Measurements from ENCODE around the gene ARL16. TPM values are rescaled to one million over a fixed set of nuclear protein-coding genes. Genes with fewer than 3 reads are reported as not detected.

The ARL16 gene
- total RNA-seq, 1 experiment from 2014 or later, result 22.4 TPM

- no peak for DNase-seq
- H3K27ac ChIP-seq (ENCODE audit: low read length), result no peak overlapping the region
- no peak overlapping the region for H2AFZ ChIP-seq (ENCODE audit: low read length)
- H3K27me3 ChIP-seq (ENCODE audit: low read length), result no peaks in the 10 kb centered on the region
- H3K4me2 ChIP-seq (ENCODE audit: low read depth, low read length, poor library complexity, severe bottlenecking), result no peak overlapping the region
- peaks cover 20% of the 10 kb centered on the region for H3K36me3 ChIP-seq (ENCODE audit: insufficient read depth, low read length)
- H3K4me1 ChIP-seq (ENCODE audit: low read length), result no peaks in the 10 kb centered on the region
- H4K20me1 ChIP-seq (ENCODE audit: insufficient read depth, low read depth, low read length), result no peaks in the 10 kb centered on the region
- no peaks in the 10 kb centered on the region for H3K9me2 ChIP-seq (replicated peaks; ENCODE audit: insufficient read depth, low read length)
- no peaks in the 10 kb centered on the region for H3K9me3 ChIP-seq (ENCODE audit: low read length)
- no peak overlapping the region for H3K4me3 ChIP-seq (ENCODE audit: low read length)
- peaks cover 4% of the 10 kb centered on the region; the same call in 1 of the 2 replicates for H3K79me2 ChIP-seq (ENCODE audit: low read length)
- no peak overlapping the region for H3K9ac ChIP-seq (ENCODE audit: low read length)
These were observed 9.9 kb downstream of the ARL16 start for GRCh38 chr17:81673561-81674258.

GRCh38 chr17:81672954-81673353 lies 10.6 kb downstream of the ARL16 start:
- H3K4me3 ChIP-seq (ENCODE audit: low read length), result no peak overlapping the region
- H3K4me2 ChIP-seq (ENCODE audit: low read depth, low read length, poor library complexity, severe bottlenecking), result no peak overlapping the region
- no peak overlapping the region for H2AFZ ChIP-seq (ENCODE audit: low read length)
- H3K4me1 ChIP-seq (ENCODE audit: low read length), result peaks cover 6% of the 10 kb centered on the region
- peaks cover 27% of the 10 kb centered on the region for H3K36me3 ChIP-seq (ENCODE audit: insufficient read depth, low read length)
- H3K79me2 ChIP-seq (ENCODE audit: low read length), result peaks cover 12% of the 10 kb centered on the region
- no peaks in the 10 kb centered on the region for H3K9me2 ChIP-seq (replicated peaks; ENCODE audit: insufficient read depth, low read length)
- no peaks in the 10 kb centered on the region for H3K9me3 ChIP-seq (ENCODE audit: low read length)
- H3K27me3 ChIP-seq (ENCODE audit: low read length), result no peaks in the 10 kb centered on the region
- DNase-seq, result no peak
- no peaks in the 10 kb centered on the region for H4K20me1 ChIP-seq (ENCODE audit: insufficient read depth, low read depth, low read length)
- no peak overlapping the region for H3K9ac ChIP-seq (ENCODE audit: low read length)
- H3K27ac ChIP-seq (ENCODE audit: low read length), result no peak overlapping the region

GRCh38 chr17:81672504-81672903 lies 11.1 kb downstream of the ARL16 start:
- H3K9me2 ChIP-seq (replicated peaks; ENCODE audit: insufficient read depth, low read length), result no peaks in the 10 kb centered on the region
- no peak overlapping the region for H3K4me3 ChIP-seq (ENCODE audit: low read length)
- peaks cover 10% of the 10 kb centered on the region for H3K4me1 ChIP-seq (ENCODE audit: low read length)
- no peak overlapping the region for H3K27ac ChIP-seq (ENCODE audit: low read length)
- H3K27me3 ChIP-seq (ENCODE audit: low read length), result no peaks in the 10 kb centered on the region
- peaks cover 16% of the 10 kb centered on the region for H3K79me2 ChIP-seq (ENCODE audit: low read length)
- no peak for DNase-seq
- no peaks in the 10 kb centered on the region for H4K20me1 ChIP-seq (ENCODE audit: insufficient read depth, low read depth, low read length)
- H3K36me3 ChIP-seq (ENCODE audit: insufficient read depth, low read length), result peaks cover 30% of the 10 kb centered on the region
- no peaks in the 10 kb centered on the region for H3K9me3 ChIP-seq (ENCODE audit: low read length)
- H3K4me2 ChIP-seq (ENCODE audit: low read depth, low read length, poor library complexity, severe bottlenecking), result no peak overlapping the region
- H2AFZ ChIP-seq (ENCODE audit: low read length), result no peak overlapping the region
- no peak overlapping the region for H3K9ac ChIP-seq (ENCODE audit: low read length)

- peaks cover 24% of the 10 kb centered on the region for H3K4me1 ChIP-seq (ENCODE audit: low read length)
- H3K4me2 ChIP-seq (ENCODE audit: low read depth, low read length, poor library complexity, severe bottlenecking), result peak overlapping the region; percentile 97
- no peaks in the 10 kb centered on the region for H3K9me2 ChIP-seq (replicated peaks; ENCODE audit: insufficient read depth, low read length)
- H3K36me3 ChIP-seq (ENCODE audit: insufficient read depth, low read length), result peaks cover 43% of the 10 kb centered on the region
- peak overlapping the region; percentile 96 for H3K4me3 ChIP-seq (ENCODE audit: low read length)
- H4K20me1 ChIP-seq (ENCODE audit: insufficient read depth, low read depth, low read length), result no peaks in the 10 kb centered on the region
- no peaks in the 10 kb centered on the region for H3K9me3 ChIP-seq (ENCODE audit: low read length)
- no peaks in the 10 kb centered on the region for H3K27me3 ChIP-seq (ENCODE audit: low read length)
- peaks cover 43% of the 10 kb centered on the region for H3K79me2 ChIP-seq (ENCODE audit: low read length)
- peak overlapping the region; percentile 99 for H3K9ac ChIP-seq (ENCODE audit: low read length)
- peak; percentile 57 for DNase-seq
- H2AFZ ChIP-seq (ENCODE audit: low read length), result no peak overlapping the region
- no peak overlapping the region for H3K27ac ChIP-seq (ENCODE audit: low read length)
These were observed 15.8 kb downstream of the ARL16 start for GRCh38 chr17:81667754-81668153.

DNA sequence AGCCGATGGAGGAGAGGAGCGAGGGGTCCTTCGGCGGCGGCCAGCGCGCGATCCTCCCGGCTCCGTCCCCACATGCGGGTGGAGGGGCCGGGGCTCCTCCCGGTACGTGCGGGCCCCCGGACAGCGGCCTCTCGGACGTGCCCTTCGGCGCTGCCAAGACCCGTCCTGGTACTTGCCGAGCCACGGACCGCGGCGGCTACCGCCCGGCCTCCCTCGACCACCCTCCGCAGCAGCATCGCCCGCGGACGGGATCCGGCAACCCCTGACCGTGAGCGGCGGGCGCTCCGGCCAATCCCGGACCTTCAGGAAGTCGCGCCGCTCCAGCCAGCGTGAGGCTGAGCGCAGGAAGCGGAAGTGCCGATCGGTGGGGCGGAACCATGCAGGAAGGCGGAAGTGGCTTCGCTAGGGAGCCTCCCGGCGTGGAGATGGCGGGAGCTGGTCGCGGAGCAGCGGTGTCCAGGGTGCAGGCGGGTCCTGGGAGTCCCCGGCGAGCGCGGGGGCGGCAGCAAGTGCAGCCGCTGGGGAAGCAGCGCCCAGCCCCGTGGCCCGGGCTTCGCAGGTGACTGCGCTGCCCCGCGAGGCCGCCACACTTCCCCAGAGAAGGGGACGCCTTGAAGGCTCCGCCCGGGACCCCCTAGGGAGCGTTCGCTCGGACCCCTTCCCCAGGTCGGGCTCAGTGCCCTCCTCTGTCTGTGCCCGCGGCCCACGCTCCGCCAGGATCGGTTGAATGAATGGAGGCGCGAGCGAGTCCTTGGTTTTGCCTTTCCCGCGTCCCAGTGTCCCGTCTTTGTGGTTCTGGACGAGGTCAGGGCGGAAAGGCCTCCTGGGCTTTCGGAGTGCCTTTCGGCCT lies 17.0 kb downstream of the ARL16 start, which contains the start of the genes CCDC137 and OXLD1:
Gene CCDC137, plus strand, starts transcription at position 396 of the 850 bp plus-strand sequence. Its CDS starts 30 bp downstream, at position 426.
Gene OXLD1, minus strand, starts transcription at position 264 of the 850 bp plus-strand sequence. Its CDS starts 28 bp downstream, at position 236.
- Histone ChIP-seq H3K79me2 (ENCODE audit: low read length) (peaks cover 43% of the 10 kb centered on the region), H3K4me3 (ENCODE audit: low read length) (peak within 1 kb of the TSS; percentile 96), H3K27me3 (ENCODE audit: low read length) (no peaks in the 10 kb centered on the region), H3K36me3 (ENCODE audit: insufficient read depth, low read length) (peaks cover 41% of the 10 kb centered on the region), H3K4me2 (ENCODE audit: low read depth, low read length, poor library complexity, severe bottlenecking) (peak within 1 kb of the TSS; percentile 97), H3K9me3 (ENCODE audit: low read length) (no peaks in the 10 kb centered on the region), H3K9ac (ENCODE audit: low read length) (peak within 1 kb of the TSS; percentile 99), H3K9me2 (replicated peaks; ENCODE audit: insufficient read depth, low read length) (no peaks in the 10 kb centered on the region), H2AFZ (ENCODE audit: low read length) (no peak within 1 kb of the TSS), H3K27ac (ENCODE audit: low read length) (peak within 1 kb of the TSS; percentile 86), H4K20me1 (ENCODE audit: insufficient read depth, low read depth, low read length) (no peaks in the 10 kb centered on the region), H3K4me1 (ENCODE audit: low read length) (peaks cover 24% of the 10 kb centered on the region)
- DNase-seq, result peak; percentile 99

DNA sequence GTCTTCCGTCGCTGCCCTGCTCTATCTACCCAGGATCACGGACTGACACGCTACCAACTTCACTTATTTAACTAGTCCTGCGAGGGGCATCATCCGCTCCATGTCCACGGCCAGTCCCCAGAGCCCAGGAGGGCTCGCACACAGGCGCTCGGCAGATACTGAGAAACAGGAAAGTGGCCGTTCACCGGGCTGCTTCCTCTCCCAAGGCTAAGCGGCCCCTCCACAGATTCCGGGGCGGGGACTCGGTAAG lies 17.6 kb downstream of the ARL16 start:
- peaks cover 24% of the 10 kb centered on the region for H3K4me1 ChIP-seq (ENCODE audit: low read length)
- H3K79me2 ChIP-seq (ENCODE audit: low read length), result peaks cover 43% of the 10 kb centered on the region
- peak overlapping the region; percentile 97 for H3K4me2 ChIP-seq (ENCODE audit: low read depth, low read length, poor library complexity, severe bottlenecking)
- peak; percentile 70 for DNase-seq
- no peaks in the 10 kb centered on the region for H3K9me2 ChIP-seq (replicated peaks; ENCODE audit: insufficient read depth, low read length)
- H3K27ac ChIP-seq (ENCODE audit: low read length), result peak overlapping the region; percentile 86
- H4K20me1 ChIP-seq (ENCODE audit: insufficient read depth, low read depth, low read length), result no peaks in the 10 kb centered on the region
- H3K4me3 ChIP-seq (ENCODE audit: low read length), result peak overlapping the region; percentile 96
- H3K27me3 ChIP-seq (ENCODE audit: low read length), result no peaks in the 10 kb centered on the region
- H3K36me3 ChIP-seq (ENCODE audit: insufficient read depth, low read length), result peaks cover 37% of the 10 kb centered on the region
- no peaks in the 10 kb centered on the region for H3K9me3 ChIP-seq (ENCODE audit: low read length)
- H3K9ac ChIP-seq (ENCODE audit: low read length), result peak overlapping the region; percentile 99
- H2AFZ ChIP-seq (ENCODE audit: low read length), result no peak overlapping the region

- Histone ChIP-seq H2AFZ (ENCODE audit: low read length) (no peak overlapping the region), H3K9me3 (ENCODE audit: low read length) (no peaks in the 10 kb centered on the region), H3K9me2 (replicated peaks; ENCODE audit: insufficient read depth, low read length) (no peaks in the 10 kb centered on the region), H3K4me2 (ENCODE audit: low read depth, low read length, poor library complexity, severe bottlenecking) (peak overlapping the region; percentile 97), H3K36me3 (ENCODE audit: insufficient read depth, low read length) (peaks cover 35% of the 10 kb centered on the region), H3K4me1 (ENCODE audit: low read length) (peaks cover 24% of the 10 kb centered on the region), H3K27me3 (ENCODE audit: low read length) (no peaks in the 10 kb centered on the region), H3K9ac (ENCODE audit: low read length) (peak overlapping the region; percentile 99), H4K20me1 (ENCODE audit: insufficient read depth, low read depth, low read length) (no peaks in the 10 kb centered on the region), H3K4me3 (ENCODE audit: low read length) (peak overlapping the region; percentile 96), H3K27ac (ENCODE audit: low read length) (peak overlapping the region; percentile 86), H3K79me2 (ENCODE audit: low read length) (peaks cover 43% of the 10 kb centered on the region)
- peak; percentile 88 for DNase-seq
These were observed 18.1 kb downstream of the ARL16 start for GRCh38 chr17:81665205-81666091.

Data from Karpas-422 (cell line).